LNCaP clone FGC (cell line): ENCODE measurements around the gene MIA.
"Not testable (repeated sequence)": the region's sequence is repeated elsewhere in the genome, so short reads cannot be mapped to it uniquely, and the experiment has no call there.

ENCODE experiments used
- DNase-seq: peaks from one replicate; pipeline ENCODE4 v3.0.0-alpha.2; 2011; ENCODE audit warnings: low read depth
- H3K4me3 ChIP-seq: 2 replicates; pipeline ENCODE4 v1.5.1; 2011; ENCODE audit warnings: mild to moderate bottlenecking, low read depth, low read length, control low read depth
- TF ChIP-seq, protein P1 (sequence below): IDR thresholded peaks from 2 replicates; pipeline ENCODE4 v1.5.1; 2012; ENCODE audit warnings: mild to moderate bottlenecking; ENCODE audit not compliant: control insufficient read depth, insufficient read depth; ENCODE audit errors: extremely low read depth

Gene MIA

DNA sequence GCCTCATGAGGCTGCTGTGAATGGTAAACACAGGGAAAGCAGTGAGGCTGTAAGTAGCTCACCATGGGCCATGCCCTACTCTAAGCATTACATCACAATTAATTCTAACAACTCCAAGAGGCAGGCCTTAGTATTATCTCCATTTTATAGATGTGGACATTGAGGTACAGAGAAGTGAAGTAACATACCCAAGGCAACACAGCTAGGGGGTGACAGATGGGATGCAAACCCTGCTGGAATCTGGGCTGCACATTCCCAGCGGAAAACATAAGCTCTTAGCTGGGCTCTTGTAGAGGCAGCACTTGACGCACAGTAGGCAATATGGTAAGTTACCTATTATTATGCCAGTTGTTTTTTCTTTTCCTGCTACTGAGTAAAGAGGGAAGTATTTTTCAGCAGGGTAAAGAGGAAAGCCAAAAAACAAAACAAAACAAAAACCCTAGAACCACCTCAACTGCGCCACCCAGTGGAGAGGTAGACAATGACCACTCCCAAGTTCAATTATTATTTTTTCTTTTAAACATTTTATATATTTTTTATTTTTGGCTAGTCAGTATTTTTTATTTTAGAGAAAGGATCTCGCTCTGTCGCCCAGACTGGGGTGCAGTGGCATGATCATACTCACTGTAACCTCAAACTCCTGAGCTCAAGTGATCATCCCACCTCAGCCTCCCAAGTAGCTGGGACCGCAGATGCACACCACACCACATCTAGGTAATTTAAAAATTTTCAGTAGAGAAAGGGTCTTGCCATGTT lies 44.3 kb downstream of the MIA start:
- H3K4me3 ChIP-seq, DNase-seq: not testable (repeated sequence)
- TF ChIP-seq, protein P1, sequence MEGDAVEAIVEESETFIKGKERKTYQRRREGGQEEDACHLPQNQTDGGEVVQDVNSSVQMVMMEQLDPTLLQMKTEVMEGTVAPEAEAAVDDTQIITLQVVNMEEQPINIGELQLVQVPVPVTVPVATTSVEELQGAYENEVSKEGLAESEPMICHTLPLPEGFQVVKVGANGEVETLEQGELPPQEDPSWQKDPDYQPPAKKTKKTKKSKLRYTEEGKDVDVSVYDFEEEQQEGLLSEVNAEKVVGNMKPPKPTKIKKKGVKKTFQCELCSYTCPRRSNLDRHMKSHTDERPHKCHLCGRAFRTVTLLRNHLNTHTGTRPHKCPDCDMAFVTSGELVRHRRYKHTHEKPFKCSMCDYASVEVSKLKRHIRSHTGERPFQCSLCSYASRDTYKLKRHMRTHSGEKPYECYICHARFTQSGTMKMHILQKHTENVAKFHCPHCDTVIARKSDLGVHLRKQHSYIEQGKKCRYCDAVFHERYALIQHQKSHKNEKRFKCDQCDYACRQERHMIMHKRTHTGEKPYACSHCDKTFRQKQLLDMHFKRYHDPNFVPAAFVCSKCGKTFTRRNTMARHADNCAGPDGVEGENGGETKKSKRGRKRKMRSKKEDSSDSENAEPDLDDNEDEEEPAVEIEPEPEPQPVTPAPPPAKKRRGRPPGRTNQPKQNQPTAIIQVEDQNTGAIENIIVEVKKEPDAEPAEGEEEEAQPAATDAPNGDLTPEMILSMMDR = peak; percentile 32

DNA sequence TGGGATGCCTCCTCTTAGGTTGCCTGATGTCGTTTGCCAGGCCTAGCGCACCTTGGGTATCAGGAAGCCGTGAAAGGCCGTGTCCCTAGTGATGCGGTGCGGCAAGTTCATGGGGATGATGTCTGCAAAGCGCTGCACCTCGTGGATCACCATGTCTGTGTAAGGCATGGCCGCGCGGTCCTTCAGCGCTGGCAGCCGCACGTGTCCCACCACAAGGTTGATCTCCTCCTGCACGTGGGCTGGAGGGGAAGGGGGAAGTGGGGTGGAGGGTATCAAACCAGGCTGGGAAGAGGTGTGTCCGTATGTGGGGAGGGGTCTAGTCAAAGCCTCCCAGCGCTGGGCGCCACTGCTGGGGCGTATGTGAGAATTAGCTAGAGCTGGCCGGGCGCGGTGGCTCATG lies 46.8 kb downstream of the MIA start:
- TF ChIP-seq, protein P1 = no peak
- DNase-seq = no peak
- no peak overlapping the region for H3K4me3 ChIP-seq

DNA sequence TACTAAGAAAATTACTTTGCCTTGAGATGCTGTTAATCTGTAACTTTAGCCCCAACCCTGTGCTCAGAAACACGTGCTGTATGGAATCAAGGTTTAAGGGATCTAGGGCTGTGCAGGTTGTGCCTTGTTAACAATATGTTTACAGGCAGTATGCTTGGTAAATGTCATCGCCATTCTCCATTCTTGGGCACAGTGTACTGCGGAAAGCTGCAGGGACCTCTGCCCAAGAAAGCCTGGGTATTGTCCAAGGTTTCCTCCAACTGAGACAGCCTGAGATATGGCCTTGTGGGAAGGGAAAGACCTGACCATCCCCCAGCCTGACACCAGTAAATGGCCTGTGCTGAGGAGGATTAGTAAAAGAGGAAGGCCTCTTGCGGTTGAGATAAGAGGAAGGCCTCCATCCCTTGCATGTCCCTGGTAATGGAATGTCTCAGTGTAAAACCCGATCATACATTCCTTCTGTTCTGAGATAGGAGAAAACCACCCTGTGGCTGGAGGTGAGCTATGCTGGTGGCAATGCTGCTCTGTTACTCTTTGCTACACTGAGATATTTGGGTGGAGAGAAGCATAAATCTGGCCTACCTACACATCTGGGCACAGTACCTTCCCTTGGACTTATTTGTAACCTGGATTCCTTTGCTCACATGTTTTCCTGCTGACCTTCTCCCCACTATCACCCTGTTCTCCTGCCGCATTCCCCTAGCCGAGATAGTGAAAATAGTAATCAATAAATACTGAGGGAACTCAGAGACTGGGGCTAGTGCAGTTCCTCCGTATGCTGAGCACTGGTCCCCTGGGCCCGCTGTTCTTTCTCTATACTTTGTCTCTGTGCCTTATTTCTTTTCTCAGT lies 47.6 kb downstream of the MIA start:
- H3K4me3 ChIP-seq, DNase-seq: not testable (repeated sequence)

DNA sequence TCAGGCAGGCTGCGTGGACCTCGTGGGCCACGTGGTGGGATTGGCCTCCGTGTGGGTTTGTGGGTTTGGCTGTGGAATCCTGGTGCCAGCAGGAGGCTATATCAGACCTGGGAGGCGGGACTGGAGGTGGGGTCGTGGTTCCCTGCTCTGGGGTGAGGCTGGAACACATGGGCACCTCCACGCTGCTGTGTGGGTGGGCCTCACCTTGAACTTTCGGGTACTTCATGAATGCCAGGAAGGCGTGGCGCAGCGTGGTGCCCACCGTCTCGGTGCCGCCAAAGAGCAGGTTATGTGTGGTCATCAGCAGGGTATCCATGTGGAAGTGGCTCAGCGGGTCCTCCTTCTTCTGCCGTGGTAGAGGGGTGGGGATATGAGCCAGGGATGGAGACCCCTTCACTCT lies 49.6 kb downstream of the MIA start:
- H3K4me3 ChIP-seq, DNase-seq: not testable (repeated sequence)

DNA sequence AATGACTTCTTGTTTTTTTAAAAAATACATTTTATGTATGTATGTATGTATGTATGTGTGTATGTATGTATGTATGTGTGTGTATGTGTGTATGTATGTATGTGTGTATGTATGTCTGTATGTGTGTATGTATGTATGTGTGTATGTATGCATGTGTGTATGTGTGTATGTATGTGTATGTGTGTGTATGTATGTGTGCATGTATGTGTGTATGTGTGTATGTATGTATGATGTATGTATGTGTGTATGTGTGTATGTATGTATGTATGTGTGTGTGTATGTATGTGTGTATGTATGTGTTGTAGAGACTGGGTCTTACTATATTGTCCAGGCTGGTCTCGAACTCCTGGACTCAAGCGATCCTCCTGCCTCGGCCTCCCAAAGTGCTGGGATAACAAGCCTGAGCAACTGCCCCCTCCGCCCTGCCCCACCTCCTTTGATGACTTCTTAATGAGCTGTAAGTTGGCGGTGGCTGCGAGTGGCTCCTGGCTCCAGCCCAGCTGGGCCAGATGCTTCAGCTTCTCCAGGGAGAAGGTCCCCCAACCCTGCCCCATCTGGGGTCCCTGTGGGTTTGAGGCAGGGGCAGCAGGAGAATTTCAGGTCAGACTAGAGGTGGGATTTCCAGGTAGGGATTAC lies 50.3 kb downstream of the MIA start:
- not testable (repeated sequence) for H3K4me3 ChIP-seq, DNase-seq

DNA sequence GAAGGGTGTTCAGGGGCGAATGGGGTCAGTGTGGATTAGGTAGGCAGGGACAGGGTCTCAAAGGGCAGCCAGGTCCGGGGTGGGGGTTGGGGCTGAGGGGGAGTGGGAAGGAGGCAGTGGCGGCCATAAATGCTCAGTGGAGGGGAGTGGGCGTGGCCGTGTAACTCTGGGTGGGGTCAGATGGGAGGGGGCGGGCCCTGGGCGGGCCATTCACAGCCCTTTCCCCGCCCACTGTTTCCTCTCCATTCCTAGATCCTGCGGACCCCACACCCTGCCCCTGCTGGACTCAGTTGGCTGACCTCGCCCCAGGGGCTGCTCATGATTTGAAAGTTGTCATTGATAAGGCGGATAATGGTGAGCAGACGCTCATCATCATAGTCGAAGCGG lies 51.0 kb downstream of the MIA start:
- H3K4me3 ChIP-seq, DNase-seq: not testable (repeated sequence)

DNA sequence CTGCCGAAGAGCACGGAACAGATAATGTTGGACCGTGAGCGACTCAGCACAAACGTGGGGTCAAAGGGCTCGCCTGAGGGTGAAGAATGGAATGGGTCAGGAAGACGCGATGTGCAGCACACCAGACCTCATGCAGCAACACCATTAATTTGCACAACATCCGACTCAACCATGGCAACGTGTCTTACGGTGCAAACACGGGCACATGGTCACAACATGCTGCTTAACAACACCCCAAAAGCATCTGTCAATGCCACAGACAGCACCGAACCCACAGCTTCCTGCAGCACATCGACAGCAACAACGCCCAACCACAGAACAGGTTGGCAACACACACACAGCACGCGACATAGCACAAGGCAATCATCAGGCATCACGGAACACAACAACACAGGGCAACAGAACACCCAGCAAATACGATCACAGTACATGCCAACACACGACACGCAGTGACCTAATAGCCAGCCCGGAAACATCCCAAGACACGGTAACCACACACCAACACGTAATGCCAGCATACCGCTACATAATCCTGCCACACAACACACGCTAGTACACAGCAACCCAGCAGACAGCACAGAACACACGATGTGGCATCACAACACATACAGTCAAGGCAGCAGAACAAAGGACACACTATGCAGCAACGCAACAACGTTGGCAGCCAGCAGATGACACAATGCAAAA lies 51.5 kb downstream of the MIA start:
- not testable (repeated sequence) for H3K4me3 ChIP-seq, DNase-seq
